HG03025 (cell line): Measurements from ENCODE around the gene ZNF638.

ENCODE experiments used
- ATAC-seq: cut with Tn5 transposase; IDR thresholded peaks from one replicate; pipeline ENCODE4 v1.9.1; 2021; ENCODE audit warnings: mild to moderate bottlenecking, moderate library complexity; ENCODE audit not compliant: unreplicated experiment, low FRiP score

Gene ZNF638

GRCh38 chr2:71454221-71455010, 122.8 kb downstream of the ZNF638 start:
- ATAC-seq, result no peak

DNA sequence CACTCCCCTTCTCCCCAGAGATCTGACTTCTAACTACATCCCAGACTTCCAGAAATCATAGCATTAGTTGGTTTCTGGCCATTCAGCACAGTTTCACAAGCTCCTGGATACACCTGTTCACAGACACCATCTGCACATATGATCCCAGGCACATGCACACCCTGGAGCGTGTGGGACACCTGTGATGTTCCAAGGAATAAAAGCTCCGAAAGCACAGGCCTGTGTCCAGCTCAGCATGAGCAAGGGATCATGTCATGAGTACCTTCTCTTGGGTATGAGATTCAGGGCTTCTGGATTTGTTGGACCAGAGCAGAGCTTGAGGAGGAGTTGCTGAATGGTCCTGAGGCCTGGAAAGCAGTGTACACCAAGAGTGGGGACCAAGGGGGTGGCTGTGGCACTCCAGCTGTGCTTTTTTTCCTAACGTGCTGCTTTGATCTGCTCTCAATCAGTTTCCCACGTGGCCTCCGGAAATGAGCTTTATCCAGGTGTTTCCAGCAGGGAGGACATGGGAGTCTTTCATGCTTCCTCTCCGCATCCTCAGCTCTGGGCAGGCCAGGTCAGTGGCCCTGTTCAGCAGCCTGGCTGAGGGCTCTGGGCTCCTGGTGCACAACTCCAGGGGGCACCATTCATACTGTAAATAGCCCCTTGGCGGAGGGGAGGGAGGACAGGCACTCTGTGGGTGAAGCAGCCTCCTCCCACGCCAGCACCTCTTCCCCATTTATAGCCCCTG, 123.6 kb downstream of the ZNF638 start:
- no peak for ATAC-seq

GRCh38 chr2:71455741-71456569, 124.4 kb downstream of the ZNF638 start:
- ATAC-seq, result no peak

DNA sequence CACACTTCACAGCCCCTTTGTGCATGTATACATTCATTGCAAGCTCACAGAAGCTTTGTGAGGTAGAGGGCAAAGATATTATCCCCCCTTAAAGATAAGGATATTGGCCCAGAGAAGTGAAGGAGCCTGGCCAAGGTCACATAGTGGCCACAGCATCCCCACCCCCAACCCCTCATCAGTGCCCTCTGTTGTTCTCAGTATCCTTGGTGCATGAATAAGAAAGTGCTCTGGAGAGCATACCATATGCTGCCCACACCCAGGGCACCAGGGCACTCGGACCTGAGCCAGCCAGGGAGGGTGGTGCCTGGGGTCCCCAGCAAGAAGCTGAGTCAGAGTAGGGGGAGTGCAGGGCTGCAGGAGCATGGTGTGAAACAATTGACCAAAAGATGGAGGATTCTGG, 125.0 kb downstream of the ZNF638 start:
- no peak for ATAC-seq

GRCh38 chr2:71457123-71457915, 125.7 kb downstream of the ZNF638 start:
- no peak for ATAC-seq

GRCh38 chr2:71457923-71458322, 126.3 kb downstream of the ZNF638 start:
- ATAC-seq, result no peak

- ATAC-seq, result no peak
Observed at GRCh38 chr2:71458413-71459083, 127.0 kb downstream of the ZNF638 start.

GRCh38 chr2:71459084-71459431, 127.5 kb downstream of the ZNF638 start:
- ATAC-seq, result no peak

DNA sequence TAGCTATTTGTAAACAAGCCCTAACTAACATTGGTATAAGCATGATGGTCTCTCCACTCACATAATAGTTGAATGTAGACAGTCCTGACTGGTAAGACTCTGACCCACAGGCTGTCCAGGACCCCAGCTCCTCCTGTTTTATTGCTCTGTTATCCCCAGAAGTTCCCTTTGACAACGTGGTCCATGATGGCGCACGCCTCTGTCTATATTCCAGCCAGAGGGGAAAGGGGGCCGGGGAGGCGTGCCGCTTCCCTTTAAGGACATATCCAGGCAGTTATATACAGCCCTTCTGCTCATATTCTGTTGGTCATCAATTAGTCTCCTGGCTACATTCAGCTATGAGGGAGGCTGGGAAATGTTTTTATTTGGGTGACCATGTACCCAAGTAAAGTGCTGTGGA, 128.5 kb downstream of the ZNF638 start:
- no peak for ATAC-seq

DNA sequence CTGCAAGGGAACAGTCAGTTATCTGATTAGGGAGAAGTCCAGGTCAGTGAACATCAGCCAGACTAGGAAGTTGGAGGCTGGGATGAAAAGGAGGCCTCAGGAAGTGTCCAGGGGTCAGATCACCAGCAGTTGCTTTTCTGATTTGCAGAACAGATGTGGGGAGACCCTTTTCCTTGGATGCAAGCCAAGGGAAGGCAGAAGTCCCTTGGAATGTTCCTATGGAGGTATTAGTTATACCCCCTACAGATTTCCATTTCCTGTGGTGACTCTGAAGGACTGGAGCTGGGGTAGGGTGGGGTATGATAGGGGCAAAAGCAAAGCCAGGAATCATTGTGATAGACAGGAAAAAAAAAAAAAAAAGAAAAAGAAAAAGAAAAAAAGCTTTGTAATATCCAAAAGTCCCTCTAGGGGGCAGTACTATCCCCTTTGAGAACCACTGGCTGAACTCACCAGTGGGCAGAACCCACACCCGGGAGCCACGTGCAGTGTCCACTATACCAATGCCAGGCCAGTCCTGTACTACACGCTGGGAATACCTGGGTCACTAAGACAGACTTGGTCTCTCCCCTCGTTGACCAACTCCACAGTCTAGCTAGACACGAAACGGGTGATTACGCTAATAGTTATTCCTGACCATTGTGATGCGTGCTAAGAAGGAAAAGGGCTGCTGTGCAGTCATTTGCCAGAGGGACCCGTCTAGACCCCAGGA, 129.2 kb downstream of the ZNF638 start:
- no peak for ATAC-seq

GRCh38 chr2:71461304-71461671, 129.7 kb downstream of the ZNF638 start:
- no peak for ATAC-seq

- no peak for ATAC-seq
Observed at GRCh38 chr2:71462056-71462605, 130.5 kb downstream of the ZNF638 start.

DNA sequence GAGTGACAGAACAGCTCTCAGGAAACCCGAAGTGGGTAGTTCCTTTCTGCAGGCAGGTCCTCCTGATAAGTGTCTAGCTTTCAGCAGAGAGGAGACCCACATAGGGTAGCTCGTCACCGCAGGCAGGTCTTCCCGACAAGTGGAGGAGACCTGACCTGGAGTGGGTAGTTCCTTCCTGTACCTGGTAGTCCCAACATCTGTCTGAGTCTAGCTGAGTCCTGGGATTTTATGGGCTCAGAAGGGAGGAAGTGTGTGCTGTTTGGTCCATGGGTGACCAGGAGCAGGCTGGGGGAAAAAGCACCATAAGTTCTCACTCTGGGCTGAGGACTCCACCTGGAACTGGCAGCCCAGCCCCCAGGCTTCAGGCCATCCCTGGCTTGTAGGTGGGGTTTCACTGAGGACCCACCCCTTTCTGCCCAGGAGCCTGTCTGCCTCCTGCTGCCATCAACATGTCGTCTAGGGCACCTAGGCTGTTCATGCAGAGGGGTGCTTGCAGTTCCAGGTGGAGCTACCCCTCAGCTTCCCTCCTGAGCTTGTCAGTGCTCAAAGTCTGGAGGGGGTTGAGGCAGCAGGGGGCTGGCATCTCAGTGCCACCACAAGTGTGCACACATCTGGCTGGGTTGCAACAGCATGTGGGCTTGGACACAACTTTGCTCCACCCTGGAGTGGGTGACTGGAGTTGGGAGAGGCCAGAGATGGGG, 131.2 kb downstream of the ZNF638 start:
- no peak for ATAC-seq

DNA sequence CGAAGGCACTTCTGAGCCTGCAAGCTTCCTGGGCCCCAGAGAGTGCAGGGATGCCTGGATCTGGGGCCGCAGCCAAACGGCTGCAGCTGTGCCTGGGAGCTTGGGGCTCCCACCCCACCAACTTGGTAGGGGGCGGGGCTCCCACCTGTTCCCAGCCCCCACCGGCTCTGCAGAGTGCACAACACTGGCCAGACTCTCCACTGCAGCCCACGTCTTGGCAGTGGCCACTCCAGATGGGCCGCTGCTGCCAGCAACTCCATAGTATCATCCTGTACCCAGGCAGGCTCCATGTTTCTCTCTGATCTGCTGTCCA, 131.7 kb downstream of the ZNF638 start:
- no peak for ATAC-seq

DNA sequence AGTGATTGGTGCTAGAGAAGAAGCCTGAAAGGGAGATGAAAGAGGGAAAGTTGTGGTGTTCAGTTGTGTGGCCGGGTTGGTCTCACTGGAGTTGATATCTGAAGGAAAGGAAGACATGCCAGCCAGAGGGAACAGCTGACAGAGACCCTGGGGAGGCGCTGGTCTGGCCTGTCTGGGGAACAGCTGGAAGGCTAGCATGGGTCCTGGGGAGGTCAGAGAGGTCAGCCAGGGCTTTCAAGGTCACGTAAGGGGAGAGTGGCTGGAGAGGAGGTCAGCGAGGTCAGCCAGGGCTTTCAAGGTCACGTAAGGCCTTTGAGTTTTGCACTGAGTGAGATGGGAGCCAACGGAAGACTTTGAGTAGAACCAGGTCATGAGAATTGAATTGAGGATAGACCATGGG, 132.8 kb downstream of the ZNF638 start:
- no peak for ATAC-seq

DNA sequence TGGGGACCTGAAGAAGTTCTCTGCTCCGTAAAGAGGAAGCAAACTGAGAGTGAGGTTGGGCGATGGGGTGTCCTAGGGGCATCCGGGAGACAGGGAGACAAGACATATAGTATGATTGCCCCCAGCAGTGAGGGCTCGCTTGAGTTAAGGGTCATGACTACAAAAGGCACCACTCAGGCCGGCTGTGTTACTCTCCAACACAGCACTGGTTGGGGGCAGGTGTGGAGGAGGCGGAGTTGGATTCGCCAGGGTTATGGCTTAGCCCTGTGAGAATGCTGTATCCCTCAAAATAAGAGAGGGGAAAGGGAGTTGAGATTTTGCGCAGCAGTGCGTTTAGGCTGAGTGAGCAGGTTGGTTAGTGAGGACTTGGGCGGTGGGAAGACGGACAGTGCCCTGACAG, 133.8 kb downstream of the ZNF638 start:
- ATAC-seq, result no peak

DNA sequence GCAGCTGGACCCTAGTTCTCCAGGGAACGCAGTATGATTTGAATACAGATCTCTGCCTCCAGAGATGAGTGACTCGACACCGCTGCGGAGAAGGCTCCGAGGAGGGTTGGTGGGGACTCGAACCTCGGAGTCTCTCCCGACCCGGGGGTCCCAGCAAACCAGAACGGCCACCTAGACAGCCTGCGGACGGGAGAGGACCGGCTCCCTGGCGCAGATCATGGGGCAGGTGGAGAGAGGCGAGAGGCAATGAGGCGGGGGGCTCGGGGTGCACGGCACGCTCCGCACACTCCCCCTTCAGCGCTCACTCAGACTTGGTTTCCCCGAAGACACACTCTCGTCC, 134.3 kb downstream of the ZNF638 start:
- no peak for ATAC-seq

GRCh38 chr2:71466301-71467179, 135.0 kb downstream of the ZNF638 start:
- no peak for ATAC-seq
